HG03097 (cell line): ENCODE measurements around the gene TP53TG5.
"Not testable (repeated sequence)": the region's sequence is repeated elsewhere in the genome, so short reads cannot be mapped to it uniquely, and the experiment has no call there.

Experiments
- ATAC-seq: cut with Tn5 transposase; IDR thresholded peaks from one replicate; pipeline ENCODE4 v1.9.1; 2021; ENCODE audit not compliant: unreplicated experiment, low FRiP score

TP53TG5 gene

GRCh38 chr20:45368221-45368980 is 9.7 kb downstream of the TP53TG5 start:
- ATAC-seq: peak; percentile 76

- ATAC-seq: no peak
Measured at GRCh38 chr20:45367126-45367525, 11.0 kb downstream of the TP53TG5 start.

GRCh38 chr20:45366631-45367030 is 11.5 kb downstream of the TP53TG5 start:
- ATAC-seq: no peak

- no peak for ATAC-seq
Measured at GRCh38 chr20:45366192-45366591, 11.9 kb downstream of the TP53TG5 start.

- ATAC-seq: no peak
Measured at GRCh38 chr20:45365444-45365970, 12.6 kb downstream of the TP53TG5 start.

- peak; percentile 3 for ATAC-seq
Measured at GRCh38 chr20:45363611-45364492, 14.3 kb downstream of the TP53TG5 start.

- ATAC-seq: peak; percentile 77
Measured at GRCh38 chr20:45362804-45363610, 15.1 kb downstream of the TP53TG5 start, which contains the start of gene SYS1. TSS of gene SYS1 (plus strand) at chr20:45363156. CDS start at chr20:45363532, 376 bp downstream.

GRCh38 chr20:45361793-45362192 is 16.3 kb downstream of the TP53TG5 start:
- ATAC-seq: no peak

GRCh38 chr20:45359406-45360148 is 18.5 kb downstream of the TP53TG5 start:
- ATAC-seq: no peak

GRCh38 chr20:45359069-45359405 is 19.1 kb downstream of the TP53TG5 start:
- no peak for ATAC-seq

- ATAC-seq: no peak
Measured at GRCh38 chr20:45358282-45359068, 19.6 kb downstream of the TP53TG5 start.

GRCh38 chr20:45355209-45356084 is 22.7 kb downstream of the TP53TG5 start:
- ATAC-seq: no peak

GRCh38 chr20:45354423-45355208 is 23.5 kb downstream of the TP53TG5 start:
- ATAC-seq: no peak

- ATAC-seq: no peak
Measured at GRCh38 chr20:45353746-45354145, 24.4 kb downstream of the TP53TG5 start.

GRCh38 chr20:45352729-45353128 is 25.4 kb downstream of the TP53TG5 start:
- no peak for ATAC-seq

- not testable (repeated sequence) for ATAC-seq
Measured at GRCh38 chr20:45350795-45351194, 27.3 kb downstream of the TP53TG5 start.

- ATAC-seq: no peak
Measured at GRCh38 chr20:45350217-45350616, 27.9 kb downstream of the TP53TG5 start.
